Effector CD8-positive, alpha-beta T cell (primary cell): ENCODE measurements around the gene MRPS12.

Source experiments
- DNase-seq: peaks from one replicate; lab custom pipeline; 2025; lab: John Stamatoyannopoulos, UW

Gene MRPS12

GRCh38 chr19:38911388-38912001 is 19.2 kb upstream of the MRPS12 start:
- no peak for DNase-seq

GRCh38 chr19:38912600-38913514 is 17.9 kb upstream of the MRPS12 start:
- no peak for DNase-seq

GRCh38 chr19:38913958-38914357 is 16.8 kb upstream of the MRPS12 start:
- no peak for DNase-seq

- DNase-seq = no peak
These were observed 15.1 kb upstream of the MRPS12 start for GRCh38 chr19:38915329-38916321.

- no peak for DNase-seq
These were observed 13.2 kb upstream of the MRPS12 start for GRCh38 chr19:38917516-38917915.

- no peak for DNase-seq
These were observed 12.7 kb upstream of the MRPS12 start for GRCh38 chr19:38917921-38918491.

GRCh38 chr19:38918526-38918925 is 12.2 kb upstream of the MRPS12 start:
- no peak for DNase-seq

- DNase-seq = no peak
These were observed 10.7 kb upstream of the MRPS12 start for GRCh38 chr19:38919837-38920601.

GRCh38 chr19:38920602-38921419 is 9.9 kb upstream of the MRPS12 start:
- no peak for DNase-seq

GRCh38 chr19:38921420-38922274 is 9.1 kb upstream of the MRPS12 start:
- DNase-seq = no peak

- no peak for DNase-seq
These were observed 8.3 kb upstream of the MRPS12 start for GRCh38 chr19:38922482-38922881.

- no peak for DNase-seq
These were observed 6.4 kb upstream of the MRPS12 start for GRCh38 chr19:38924388-38924787.

GRCh38 chr19:38928391-38929001 is 2.2 kb upstream of the MRPS12 start:
- DNase-seq = no peak

- peak; percentile 92 for DNase-seq
These were observed 592 bp upstream of the MRPS12 start, which contains the start of gene SARS2 for GRCh38 chr19:38929929-38930775. Gene SARS2 (minus strand): TSS chr19:38930763. CDS start chr19:38930736, 27 bp downstream.

- DNase-seq = no peak
These were observed 713 bp downstream of the MRPS12 start for GRCh38 chr19:38931521-38931793.

- peak; percentile 9 for DNase-seq
These were observed 1.9 kb downstream of the MRPS12 start for GRCh38 chr19:38932425-38933179.

GRCh38 chr19:38933544-38933943 is 2.8 kb downstream of the MRPS12 start:
- no peak for DNase-seq
